Inferior parietal cortex (tissue), 1 donor: ENCODE measurements around the gene UTS2R.
"Not testable (repeated sequence)": the region's sequence is repeated elsewhere in the genome, so short reads cannot be mapped to it uniquely, and the experiment has no call there.

Experiments
- DNase-seq: peaks from one replicate; pipeline ENCODE4 v3.0.0-alpha.2; 2016; ENCODE audit errors: extremely low spot score

UTS2R gene

DNA sequence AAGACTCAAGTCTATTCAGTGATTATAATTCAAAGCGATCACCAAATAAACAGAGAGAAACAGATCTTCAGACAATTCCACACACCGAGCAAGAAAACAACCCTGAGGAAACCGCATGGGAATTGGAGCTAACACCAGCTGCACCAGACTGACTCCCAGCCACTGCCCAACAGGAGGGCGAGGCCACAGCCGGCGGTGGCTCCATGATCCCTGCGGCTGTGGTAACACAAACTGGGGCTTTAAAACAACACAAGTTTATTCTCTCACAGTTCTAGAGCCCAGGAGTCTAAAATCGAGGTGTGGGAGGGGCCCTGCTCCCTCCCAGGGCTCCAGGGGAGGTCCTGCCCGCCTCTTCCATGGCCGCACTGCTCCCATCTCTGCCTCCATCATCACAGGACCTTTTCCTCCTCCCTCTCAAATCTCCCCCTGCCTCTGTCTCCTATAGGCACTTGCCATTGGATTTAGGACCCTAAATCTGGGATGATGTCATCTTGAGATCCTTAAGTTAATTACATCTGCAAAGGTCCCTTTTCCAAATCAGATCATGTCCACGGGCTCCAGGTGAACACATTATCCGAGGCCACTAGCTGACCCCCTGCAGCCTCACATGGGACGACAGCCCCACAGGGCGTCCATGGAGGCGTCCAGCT is 36.8 kb downstream of the UTS2R start:
- DNase-seq, result no peak

DNA sequence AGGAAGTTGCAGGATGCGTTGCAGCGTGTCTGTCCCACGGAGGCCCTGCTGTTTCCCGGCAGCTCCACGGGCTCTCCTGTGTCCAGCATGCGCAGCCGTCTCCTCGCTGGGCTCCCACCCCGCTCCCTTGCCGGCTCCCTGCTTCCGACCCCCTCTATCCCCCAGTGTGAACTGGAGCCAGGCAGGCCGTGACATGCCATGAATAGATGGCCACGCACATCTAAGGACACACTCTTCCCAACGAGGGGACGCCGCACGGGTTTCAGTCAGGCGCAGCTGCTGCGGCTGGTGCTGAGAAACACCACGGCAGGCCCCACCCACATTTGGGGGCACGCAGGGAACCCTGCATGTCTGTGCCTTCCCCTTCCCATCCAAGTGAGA is 37.4 kb downstream of the UTS2R start:
- DNase-seq, result no peak

DNA sequence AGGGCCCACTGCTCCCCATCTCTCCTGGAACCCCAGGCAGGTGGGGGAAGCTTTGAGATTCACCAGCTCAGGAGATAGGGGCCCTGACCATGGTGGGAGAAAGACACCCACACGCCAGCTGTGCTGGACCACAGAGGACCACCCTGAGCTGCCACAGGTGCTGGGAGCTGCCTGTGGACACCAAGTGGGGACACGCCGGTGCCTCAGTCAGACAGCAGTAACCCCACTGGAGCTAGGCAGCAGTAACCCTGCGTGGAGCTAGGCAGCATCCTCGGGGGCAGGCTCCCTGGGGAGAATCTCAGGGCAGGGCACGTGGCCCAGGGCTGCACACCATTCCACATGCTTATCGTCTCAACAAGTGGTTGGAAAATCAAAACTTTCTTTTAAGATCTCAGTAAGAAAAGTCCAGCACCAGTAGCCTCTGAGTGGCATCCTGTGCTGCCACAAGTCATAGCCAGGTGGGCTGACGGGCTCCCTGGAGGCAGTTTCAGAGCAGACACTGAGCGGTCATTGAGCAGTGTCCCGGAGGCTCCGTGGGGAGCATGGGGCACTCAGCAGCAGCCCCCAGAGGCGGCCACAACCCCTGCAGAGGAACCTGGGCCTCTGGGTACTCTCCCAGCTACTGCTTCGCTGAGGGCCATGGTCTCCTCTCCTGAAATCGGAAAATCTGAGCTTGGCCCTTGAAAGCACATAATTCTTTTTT is 38.6 kb downstream of the UTS2R start:
- no peak for DNase-seq

DNA sequence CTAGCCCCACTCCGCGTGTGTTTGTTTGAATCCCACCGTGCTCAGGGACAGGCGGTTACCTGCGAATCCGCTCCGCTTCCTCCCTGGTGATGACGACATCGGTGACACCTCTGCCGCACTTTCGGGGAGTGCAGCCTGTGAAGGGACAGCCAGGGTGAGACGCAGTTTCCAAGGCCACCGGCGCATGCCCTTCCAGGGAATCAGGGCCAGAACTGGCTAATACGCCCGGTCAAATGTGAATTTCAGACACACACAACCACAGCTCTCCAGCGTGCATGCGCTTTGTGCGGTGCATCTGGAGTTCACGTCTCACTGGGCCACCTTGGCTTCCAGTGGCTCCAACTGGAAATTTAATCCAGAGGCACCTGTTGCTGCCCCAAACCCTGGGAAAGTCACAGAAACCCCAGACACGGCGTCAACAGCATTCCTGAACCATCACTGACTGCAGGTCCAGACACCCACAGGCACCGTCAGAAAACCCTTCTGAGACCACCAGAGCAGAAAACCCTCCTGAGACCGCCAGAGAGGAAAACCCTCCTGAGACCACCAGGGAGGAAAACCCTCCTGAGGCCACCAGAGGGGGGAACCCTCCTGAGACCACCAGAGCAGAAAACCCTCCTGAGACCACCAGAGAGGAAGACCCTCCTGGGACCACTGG is 40.0 kb downstream of the UTS2R start:
- no peak for DNase-seq

DNA sequence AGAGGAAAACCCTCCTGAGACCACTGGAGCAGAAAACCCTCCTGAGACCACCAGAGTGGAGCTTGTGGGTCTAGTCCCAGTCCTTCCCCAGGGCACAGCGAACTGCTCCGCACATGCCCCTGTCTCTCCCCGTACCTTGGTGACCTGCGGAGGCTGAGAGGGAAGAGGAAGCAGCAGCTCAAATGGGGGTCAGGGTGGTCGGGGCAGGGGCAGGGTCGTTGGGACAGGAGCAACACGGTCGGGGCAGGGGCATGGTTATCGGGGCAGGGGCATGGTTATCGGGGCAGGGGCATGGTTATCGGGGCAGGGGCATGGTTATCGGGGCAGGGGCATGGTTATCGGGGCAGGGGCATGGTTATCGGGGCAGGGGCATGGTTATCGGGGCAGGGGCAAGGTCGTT is 40.5 kb downstream of the UTS2R start:
- DNase-seq, result not testable (repeated sequence)

DNA sequence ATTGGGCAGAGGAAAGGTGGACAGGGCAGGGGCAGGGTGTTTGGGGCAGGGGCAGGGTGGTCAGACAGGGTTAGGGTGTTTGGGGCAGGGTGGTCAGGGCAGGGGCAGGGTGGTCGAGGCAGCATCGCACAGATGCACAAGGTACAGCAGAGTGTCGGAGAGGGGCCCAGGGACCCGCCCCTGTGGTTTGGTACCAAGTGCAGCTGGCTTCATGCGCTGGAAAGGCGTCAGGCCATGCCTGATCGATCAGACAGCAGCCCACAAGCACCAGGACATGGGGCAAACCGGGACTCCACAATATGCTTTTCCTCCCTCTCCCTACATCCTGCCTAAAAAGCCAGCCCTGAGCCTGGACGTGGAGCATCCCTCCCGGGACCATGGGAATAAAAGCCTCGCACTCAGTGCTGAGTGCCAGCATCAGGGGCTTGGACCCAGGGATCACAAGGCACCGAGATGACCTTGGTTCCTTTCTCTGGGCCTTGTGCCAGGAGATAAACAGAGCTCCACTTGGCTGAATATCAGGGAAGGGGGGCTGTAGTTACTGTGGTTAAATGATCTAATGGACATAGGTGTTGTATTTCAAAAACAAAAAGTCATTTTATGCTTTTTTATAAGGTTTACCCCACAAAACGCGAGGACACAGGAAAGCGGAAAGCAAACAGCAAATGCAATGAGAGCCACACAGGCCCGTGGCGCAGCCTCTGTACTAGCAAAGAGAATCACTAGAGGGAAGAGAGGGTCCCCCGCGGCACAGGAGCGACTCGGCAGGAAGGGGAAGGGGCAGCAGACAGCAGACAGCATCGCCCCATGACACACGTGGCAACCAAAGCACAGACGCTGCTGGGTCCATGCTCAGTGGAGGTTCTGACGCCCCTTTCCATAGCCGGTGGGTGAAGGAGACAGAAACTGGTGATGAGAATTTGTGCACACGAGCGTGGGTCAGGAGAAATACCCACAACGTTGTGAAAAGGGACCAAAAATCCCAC is 41.3 kb downstream of the UTS2R start:
- DNase-seq, result no peak

DNA sequence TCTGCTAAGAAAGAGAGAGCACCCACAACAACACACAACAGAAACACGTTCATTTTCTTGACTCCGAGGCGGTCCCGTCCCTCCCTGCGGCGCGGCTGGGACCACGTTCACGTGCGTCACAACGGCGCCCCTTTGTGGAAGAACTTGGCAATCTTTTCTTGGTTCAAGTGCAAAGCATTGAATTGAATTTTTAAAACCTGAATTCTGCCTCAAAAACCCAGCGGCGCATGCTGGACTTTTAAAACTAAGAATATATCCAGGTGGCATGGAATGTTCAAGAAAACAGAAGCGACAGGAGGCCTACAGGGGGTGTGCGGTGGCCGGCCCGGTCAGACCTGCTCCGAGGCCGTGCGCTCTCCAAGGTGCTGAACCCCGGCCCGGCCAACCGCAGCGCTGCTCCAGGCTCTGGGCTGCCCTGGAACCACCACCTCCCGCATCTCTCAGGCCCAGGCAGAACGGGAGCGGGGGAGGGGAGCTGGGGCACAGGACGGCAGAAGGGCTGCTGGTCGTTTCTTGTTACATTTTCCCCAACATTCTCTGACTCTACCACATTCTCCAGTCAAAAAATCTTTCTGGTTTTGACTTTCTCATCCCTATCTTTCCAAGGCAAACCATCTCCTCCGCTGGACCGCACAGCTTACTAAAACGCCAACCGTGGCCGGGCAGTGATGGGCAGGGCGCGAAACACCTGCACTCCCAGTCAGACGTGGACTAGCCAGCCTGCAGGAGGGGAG is 43.1 kb downstream of the UTS2R start:
- DNase-seq, result peak; percentile 71

DNA sequence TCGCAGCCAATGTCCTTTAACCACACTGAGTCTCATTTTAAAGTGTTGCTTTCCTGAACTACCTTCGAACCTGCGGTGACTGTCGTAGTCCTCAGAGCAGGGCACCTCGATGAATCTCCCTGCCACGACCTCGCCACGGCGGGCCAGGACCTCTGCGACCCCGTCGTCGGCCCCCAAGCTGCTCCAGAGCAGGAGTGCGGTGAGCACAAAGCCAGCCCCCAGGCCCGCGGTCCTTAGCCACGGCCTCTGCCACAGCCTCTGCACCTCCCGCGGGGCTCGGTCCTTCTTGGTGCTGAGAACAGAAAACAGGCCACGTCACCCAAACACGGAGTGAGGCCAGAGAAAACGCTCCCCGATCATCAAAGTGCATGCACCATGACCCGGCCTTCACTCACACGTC is 43.8 kb downstream of the UTS2R start:
- DNase-seq, result no peak

DNA sequence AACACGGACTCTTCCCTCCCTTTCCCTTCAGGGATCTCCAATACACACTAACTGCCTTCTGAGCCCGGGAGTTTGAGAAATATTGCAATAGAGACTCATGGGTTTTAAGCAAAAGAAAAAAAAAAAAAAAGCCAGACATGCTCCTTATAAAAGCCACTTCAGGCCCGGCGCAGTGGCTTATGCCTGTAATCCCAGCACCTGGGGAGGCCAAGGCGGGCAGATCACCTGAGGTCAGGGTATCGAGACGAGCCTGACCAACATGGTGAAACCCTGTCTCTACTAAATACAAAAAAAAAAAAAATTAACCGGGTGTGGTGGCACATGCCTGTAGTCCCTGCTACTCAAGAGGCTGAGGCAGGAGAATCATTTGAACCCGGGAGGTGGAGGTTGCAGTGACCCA is 44.2 kb downstream of the UTS2R start:
- no peak for DNase-seq

DNA sequence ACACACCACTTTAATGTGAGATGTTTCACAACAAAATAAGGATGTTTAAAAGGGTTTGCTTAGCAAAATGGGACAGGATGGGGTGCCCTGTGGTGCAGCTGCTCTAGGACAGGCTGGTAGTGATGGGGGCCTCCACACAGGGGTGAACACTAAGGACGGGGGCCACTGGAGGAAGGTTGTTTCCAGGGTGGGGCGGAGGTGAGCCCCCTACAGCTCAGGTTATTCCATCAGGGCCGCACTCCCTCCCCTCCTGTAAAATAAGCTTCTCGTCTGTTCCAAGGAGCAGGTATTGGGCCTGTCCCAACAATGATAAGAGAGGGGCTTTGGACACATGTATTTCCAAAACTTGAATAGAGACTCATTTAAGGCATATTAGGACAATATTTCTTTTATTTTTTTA is 44.7 kb downstream of the UTS2R start:
- no peak for DNase-seq

DNA sequence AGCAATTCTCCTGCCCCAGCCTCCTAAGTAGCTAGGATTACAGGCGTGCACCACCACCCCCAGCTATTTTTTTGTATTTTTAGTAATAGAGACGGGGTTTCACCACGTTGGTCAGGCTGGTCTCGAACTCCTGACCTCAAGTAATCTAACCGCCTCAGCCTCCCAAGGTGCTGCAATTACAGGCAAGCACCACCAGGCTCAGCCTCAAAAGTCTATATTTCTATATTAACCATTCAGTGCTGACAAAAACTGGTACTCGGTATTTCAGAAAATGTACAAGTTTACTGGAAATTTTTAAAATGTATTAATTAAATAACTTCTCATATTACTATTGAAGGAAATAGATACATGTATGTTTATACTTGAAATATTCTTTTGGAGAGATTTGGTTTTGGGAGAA is 45.2 kb downstream of the UTS2R start:
- no peak for DNase-seq

DNA sequence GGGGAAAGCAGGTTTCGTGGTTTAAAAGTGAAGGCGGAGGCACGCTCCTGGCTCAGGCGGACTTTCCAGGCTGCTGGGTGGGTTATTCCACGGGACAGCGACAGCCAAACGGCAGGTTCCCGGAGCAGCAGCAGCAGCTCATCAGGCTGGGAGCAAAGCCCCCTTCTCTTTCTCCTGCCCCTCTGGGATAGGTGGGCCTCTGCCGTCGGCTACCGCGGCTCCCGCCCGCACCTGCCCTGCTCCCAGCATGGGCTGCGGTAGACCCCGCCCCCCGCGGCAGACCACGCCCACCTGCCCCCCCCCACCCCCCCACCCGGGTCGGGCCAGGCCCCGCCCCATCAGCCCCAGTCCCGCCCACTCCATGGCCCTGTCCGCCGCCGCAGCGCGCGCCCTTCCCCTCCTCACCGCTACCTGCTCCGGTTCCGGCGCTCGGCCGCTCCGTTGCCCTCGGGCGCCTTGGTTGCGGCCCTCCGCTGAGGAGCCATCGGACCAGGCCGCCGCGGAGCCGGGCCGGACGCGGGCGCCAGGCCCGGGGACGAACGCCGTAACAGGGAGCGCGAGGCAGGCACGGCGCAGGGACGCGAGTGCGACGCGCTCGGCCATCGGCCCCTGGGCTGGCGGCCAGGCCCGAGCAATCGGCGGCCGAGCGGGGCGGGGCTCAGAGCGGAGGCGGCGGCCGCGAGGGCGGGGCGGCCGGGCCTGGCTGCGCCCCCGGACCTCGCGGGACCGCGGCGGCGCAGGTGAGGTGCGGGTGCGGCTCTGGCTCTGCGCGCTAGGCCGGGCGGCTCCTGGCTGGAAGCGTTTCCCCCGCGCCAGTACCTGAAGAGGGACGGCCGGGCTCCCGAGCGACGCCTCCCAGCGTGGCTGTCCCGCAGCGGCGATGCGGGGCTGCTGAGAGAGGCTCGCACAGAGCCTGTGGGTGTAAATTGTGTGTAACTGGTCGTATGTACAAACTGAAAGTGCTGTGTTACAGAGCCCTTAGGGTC is 46.7 kb downstream of the UTS2R start, which contains the start of the genes HEXD and OGFOD3:
TSS of gene HEXD (plus strand) at position 347 of the 986 bp plus-strand sequence. CDS start 1,453 bp downstream, outside the sequence.
TSS of gene OGFOD3 (minus strand) at position 586 of the 986 bp plus-strand sequence. CDS start at position 485, 101 bp downstream.
- peak; percentile 77 for DNase-seq

DNA sequence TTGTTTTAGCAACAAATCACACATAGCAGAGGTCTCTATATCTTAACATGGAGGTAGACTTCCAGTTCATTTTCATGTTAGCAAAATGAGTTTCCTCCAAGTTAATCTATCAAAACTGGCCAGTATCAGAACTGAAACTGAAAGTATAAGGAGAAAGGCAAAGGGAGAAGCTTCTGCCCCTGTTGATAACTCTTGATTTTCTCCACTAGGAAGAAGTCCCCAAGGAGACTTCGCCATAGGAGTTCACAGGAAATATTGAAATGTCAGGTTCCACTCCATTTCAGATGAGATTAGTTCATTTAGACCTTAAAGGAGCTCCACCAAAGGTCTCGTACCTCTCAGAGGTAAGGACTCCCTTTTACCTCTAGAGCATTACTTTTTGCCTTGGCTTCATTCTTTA is 48.0 kb downstream of the UTS2R start:
- DNase-seq, result no peak

DNA sequence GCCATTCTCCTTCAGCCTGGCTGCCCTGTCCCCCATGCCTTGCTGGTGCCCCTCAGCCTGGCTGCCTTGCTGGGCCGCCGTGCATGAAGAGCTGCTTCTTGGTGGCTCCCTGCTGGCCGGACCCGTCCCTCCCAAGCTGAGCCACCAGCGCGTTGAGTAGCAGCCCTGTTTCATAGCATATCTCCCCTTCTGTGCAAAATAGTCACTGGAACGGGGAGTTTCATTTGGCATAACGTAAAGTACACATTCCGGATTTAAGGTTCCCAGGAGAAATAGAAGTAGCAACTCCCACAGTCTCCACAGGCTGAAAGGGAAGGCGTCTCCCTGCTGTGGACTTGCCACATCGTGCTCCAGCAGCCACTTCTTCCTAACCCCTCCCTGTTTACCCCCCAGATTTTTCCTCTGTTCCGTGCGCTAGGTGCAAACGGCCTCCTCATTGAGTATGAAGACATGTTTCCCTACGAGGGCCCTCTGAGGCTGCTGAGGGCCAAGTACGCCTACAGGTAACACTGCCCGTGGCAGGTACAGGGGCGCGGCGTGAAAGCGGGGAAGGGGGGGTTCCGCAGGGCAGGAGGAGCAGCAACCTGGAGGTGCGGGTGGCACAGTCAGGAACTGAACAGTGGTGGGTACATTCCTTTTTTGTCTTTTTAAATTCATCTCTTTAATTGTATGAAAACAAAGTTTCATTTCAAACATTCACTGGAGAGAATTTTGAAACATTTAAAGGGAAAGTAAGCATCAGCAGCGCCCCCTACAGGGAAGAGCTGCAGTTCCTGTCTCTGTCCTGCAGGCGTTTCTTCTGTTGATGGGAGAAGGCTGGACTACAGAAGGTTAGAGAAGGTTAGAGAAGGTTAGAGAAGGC is 52.7 kb downstream of the UTS2R start:
- DNase-seq, result peak; percentile 30

DNA sequence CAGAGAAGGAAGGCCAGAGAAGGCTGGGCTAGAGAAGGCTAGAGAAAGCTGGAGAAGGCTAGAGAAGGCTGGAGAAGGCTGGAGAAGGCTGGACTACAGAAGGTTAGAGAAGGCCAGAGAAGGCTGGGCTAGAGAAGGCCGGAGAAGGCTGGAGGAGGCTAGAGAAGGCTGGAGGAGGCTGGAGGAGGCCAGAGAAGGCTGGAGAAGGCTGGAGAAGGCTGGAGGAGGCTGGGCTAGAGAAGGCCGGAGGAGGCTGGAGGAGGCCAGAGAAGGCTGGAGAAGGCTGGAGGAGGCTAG is 53.2 kb downstream of the UTS2R start:
- DNase-seq, result no peak
